H9 (cell line): Measurements from ENCODE around the gene MAP3K21. TPM values are rescaled to one million over a fixed set of nuclear protein-coding genes. Genes with fewer than 3 reads are reported as not detected.
A peak's percentile ranks its signal among the peaks of the same experiment; 100 is the strongest.

Experiments
- DNase-seq: peaks from one replicate; pipeline ENCODE4 v3.0.0-alpha.2; 2017
- H2AFZ ChIP-seq: one replicate; pipeline ENCODE4 v1.6.1; 2013; ENCODE audit warnings: mild to moderate bottlenecking, low read length, control low read depth, moderate library complexity
- H2AK5ac ChIP-seq: 2 replicates; pipeline ENCODE4 v1.6.1; 2013; ENCODE audit warnings: low read length, control low read depth, mixed read lengths; ENCODE audit not compliant: insufficient read length
- H2BK120ac ChIP-seq: one replicate; pipeline ENCODE4 v1.6.1; 2013; ENCODE audit warnings: low read depth, mild to moderate bottlenecking, low read length, control low read depth, inconsistent platforms; ENCODE audit not compliant: poor library complexity, severe bottlenecking
- H2BK12ac ChIP-seq: 2 replicates; pipeline ENCODE4 v1.6.1; 2013; ENCODE audit warnings: low read length, control low read depth, mixed read lengths, low read depth; ENCODE audit not compliant: insufficient read length
- H2BK15ac ChIP-seq: 2 replicates; pipeline ENCODE4 v1.6.1; 2013; ENCODE audit warnings: low read depth, low read length, control low read depth
- H2BK20ac ChIP-seq: one replicate; pipeline ENCODE4 v1.6.1; 2013; ENCODE audit warnings: low read depth, mild to moderate bottlenecking, low read length, control low read depth, inconsistent platforms; ENCODE audit not compliant: poor library complexity, severe bottlenecking
- H2BK5ac ChIP-seq: 2 replicates; pipeline ENCODE4 v1.6.1; 2013; ENCODE audit warnings: low read length, control low read depth, mixed read lengths; ENCODE audit not compliant: insufficient read length
- H3K14ac ChIP-seq: 2 replicates; pipeline ENCODE4 v1.6.1; 2013; ENCODE audit warnings: low read length, control low read depth; ENCODE audit not compliant: insufficient read depth
- H3K18ac ChIP-seq: 2 replicates; pipeline ENCODE4 v1.6.1; 2013; ENCODE audit warnings: low read depth, mild to moderate bottlenecking, mixed read lengths, low read length, control low read depth; ENCODE audit not compliant: insufficient read length
- H3K23ac ChIP-seq: 2 replicates; pipeline ENCODE4 v1.6.1; 2013; ENCODE audit warnings: low read length, control low read depth, mixed read lengths, low read depth; ENCODE audit not compliant: insufficient read length
- H3K23me2 ChIP-seq: 2 replicates; pipeline ENCODE4 v1.6.1; 2013; ENCODE audit warnings: low read depth, mild to moderate bottlenecking, mixed read lengths, low read length, control low read depth; ENCODE audit not compliant: insufficient read length, poor library complexity, severe bottlenecking
- H3K27ac ChIP-seq: 2 replicates; pipeline ENCODE4 v1.5.1; 2013; ENCODE audit warnings: low read length, control low read depth, mixed read lengths, low read depth; ENCODE audit not compliant: insufficient read length
- H3K27me3 ChIP-seq: 2 replicates; pipeline ENCODE4 v1.6.1; 2013; ENCODE audit warnings: low read length, control low read depth, inconsistent platforms; ENCODE audit not compliant: insufficient read depth
- H3K4ac ChIP-seq: 2 replicates; pipeline ENCODE4 v1.6.1; 2013; ENCODE audit warnings: low read depth, mild to moderate bottlenecking, control low read depth, inconsistent platforms, low read length, moderate library complexity
- H3K4me1 ChIP-seq: 2 replicates; pipeline ENCODE4 v1.6.1; 2013; ENCODE audit warnings: low read length, control low read depth, inconsistent platforms; ENCODE audit not compliant: insufficient read depth
- H3K4me2 ChIP-seq: 2 replicates; pipeline ENCODE4 v1.6.1; 2013; ENCODE audit warnings: low read length, control low read depth, mixed read lengths; ENCODE audit not compliant: insufficient read length, insufficient read depth
- H3K56ac ChIP-seq: 2 replicates; pipeline ENCODE4 v1.6.1; 2013; ENCODE audit warnings: low read depth, mild to moderate bottlenecking, mixed read lengths, low read length, control low read depth; ENCODE audit not compliant: insufficient read length
- H3K79me1 ChIP-seq: 2 replicates; pipeline ENCODE4 v1.6.1; 2013; ENCODE audit warnings: low read depth, mild to moderate bottlenecking, moderate library complexity, low read length, control low read depth, inconsistent platforms; ENCODE audit not compliant: insufficient read depth, poor library complexity, severe bottlenecking
- H3K79me2 ChIP-seq: 2 replicates; pipeline ENCODE4 v1.6.1; 2013; ENCODE audit warnings: low read length, control low read depth, inconsistent platforms; ENCODE audit not compliant: insufficient read depth
- H3K9ac ChIP-seq: 2 replicates; pipeline ENCODE4 v1.6.1; 2013; ENCODE audit warnings: low read length, control low read depth, mixed read lengths; ENCODE audit not compliant: insufficient read length; ENCODE audit errors: extremely low read depth
- H3K9me3 ChIP-seq: one replicate; pipeline ENCODE4 v1.6.1; 2013; ENCODE audit warnings: low read depth, low read length, inconsistent platforms; ENCODE audit not compliant: control insufficient read depth
- H3T11ph ChIP-seq: one replicate; pipeline ENCODE4 v1.6.1; 2013; ENCODE audit warnings: mild to moderate bottlenecking, low read length, control low read depth, inconsistent platforms
- H4K20me1 ChIP-seq: one replicate; pipeline ENCODE4 v1.6.1; 2013; ENCODE audit not compliant: control insufficient read depth, insufficient read length, insufficient read depth
- H4K5ac ChIP-seq: 2 replicates; pipeline ENCODE4 v1.6.1; 2013; ENCODE audit warnings: low read depth, mild to moderate bottlenecking, mixed read lengths, low read length, control low read depth; ENCODE audit not compliant: insufficient read length
- H4K8ac ChIP-seq: replicated peaks from 2 replicates; pipeline ENCODE4 v1.6.1; 2013; ENCODE audit warnings: low read length, control low read depth, mixed read lengths, low read depth; ENCODE audit not compliant: insufficient read length
- H4K91ac ChIP-seq: 2 replicates; pipeline ENCODE4 v1.6.1; 2013; ENCODE audit warnings: low read depth, mild to moderate bottlenecking, moderate library complexity, mixed read lengths, low read length, control low read depth; ENCODE audit not compliant: insufficient read length
- H3K27ac Mint-ChIP-seq, 3 experiments: 2 replicates in 2 of 3; 3 replicates in 1 of 3; pipeline ENCODE4 v1.8.0; 2020 to 2021; ENCODE audit warnings: mixed read lengths in 3 of 3, mild to moderate bottlenecking in 1 of 3, moderate library complexity in 1 of 3
- H3K27me3 Mint-ChIP-seq: 2 replicates; pipeline ENCODE4 v1.8.0; 2021; ENCODE audit warnings: low read depth, mild to moderate bottlenecking, moderate library complexity, mixed read lengths
- H3K36me3 Mint-ChIP-seq, 3 experiments: 2 replicates in 2 of 3; 3 replicates in 1 of 3; pipeline ENCODE4 v1.8.0; 2020 to 2021; ENCODE audit warnings: low read depth in 3 of 3, mixed read lengths in 3 of 3; ENCODE audit not compliant: insufficient read depth in 1 of 3
- H3K4me1 Mint-ChIP-seq, 2 experiments: 2 replicates each; pipeline ENCODE4 v1.8.0; 2020; ENCODE audit warnings: mixed read lengths in 2 of 2
- H3K4me3 Mint-ChIP-seq, 2 experiments: 2 replicates in 1 of 2; 3 replicates in 1 of 2; pipeline ENCODE4 v1.8.0; 2020 to 2021; ENCODE audit warnings: mild to moderate bottlenecking in 2 of 2, mixed read lengths in 2 of 2, moderate library complexity in 1 of 2
- H3K9me3 Mint-ChIP-seq, 2 experiments: 2 replicates in 1 of 2; 3 replicates in 1 of 2; pipeline ENCODE4 v1.8.0; 2020; ENCODE audit warnings: mild to moderate bottlenecking in 2 of 2, mixed read lengths in 2 of 2, moderate library complexity in 1 of 2
- CTCF ChIP-seq: fragments of 200-600 bp; sonication (generic); conservative IDR thresholded peaks from 3 replicates; pipeline ENCODE4 v1.8.0; 2021; ENCODE audit warnings: antibody characterized with exemption, mild to moderate bottlenecking
- WGBS: extraction: QIAGEN DNeasy Blood & Tissue Kit; methylation state at CpG from one replicate; pipeline ENCODE4 v1.1.7; 2013; ENCODE audit warnings: missing lambda C conversion rate, low lambda C conversion rate, mixed read lengths; ENCODE audit not compliant: insufficient read length; ENCODE audit errors: extremely low coverage; 5-methylcytosine and 5-hydroxymethylcytosine counted together
- total RNA-seq: library from RNA; stranded (reverse); gene quantifications from 2 replicates; pipeline ENCODE4 v1.2.1, GENCODE V29; 2021

Gene MAP3K21
- total RNA-seq, 1 experiment from 2014 or later = 11.7 TPM

GRCh38 chr1:233326811-233327650 lies 493 bp upstream of the MAP3K21 start:
- Mint-ChIP-seq H3K27me3 (peaks cover 33% of the 10 kb centered on the region), H3K4me1 (peaks cover 23 to 25% of the 10 kb centered on the region in 2 experiments), H3K4me3 (peak overlapping the region; percentile 76 to 84), H3K27ac (peak overlapping the region in 1 of 3 experiments; percentile 75; a peak in 1 of 7 replicates), H3K36me3 (no peaks in the 10 kb centered on the region; a peak in 1 of 7 replicates), H3K9me3 (0 out of 5 replicates have a peak, but pooled peaks cover 0 to 2% of the 10 kb centered on the region in 2 experiments)
- Histone ChIP-seq H3K23ac (no peak overlapping the region), H2BK12ac (no peak overlapping the region), H3K4ac (no peak overlapping the region), H2AK5ac (no peak overlapping the region), H3K27ac (no peak overlapping the region), H3K9ac (no peak overlapping the region), H3K9me3 (no peaks in the 10 kb centered on the region), H4K5ac (no peak overlapping the region), H3K79me2 (peaks cover 6% of the 10 kb centered on the region; the same call in 1 of the 2 replicates), H2BK120ac (no peak overlapping the region), H3K56ac (no peak overlapping the region), H3K79me1 (no peaks in the 10 kb centered on the region), H3K18ac (no peak overlapping the region), H4K8ac (no peak overlapping the region), H4K20me1 (no peaks in the 10 kb centered on the region), H2AFZ (no peak overlapping the region), H3K4me1 (peaks cover 2% of the 10 kb centered on the region; the same call in 1 of the 2 replicates), H3K23me2 (peaks cover 17% of the 10 kb centered on the region), H2BK20ac (no peak overlapping the region), H3T11ph (no peak overlapping the region), H3K4me2 (peak overlapping the region; percentile 77), H3K27me3 (no peaks in the 10 kb centered on the region; the same call in 1 of the 2 replicates), H2BK5ac (no peak overlapping the region), H3K14ac (no peak overlapping the region), H2BK15ac (no peak overlapping the region), H4K91ac (no peak overlapping the region)
- TF ChIP-seq CTCF = no peak
- peak; percentile 99 for DNase-seq
- WGBS = no CpG with 5 or more reads among the region's 49 CpGs
